HEK293 (cell line): ENCODE results near the gene ZBTB44.

Experiments used
- CTCF ChIA-PET: fragments of 350-600 bp; formaldehyde crosslinking; extraction: SDS; loops from one replicate; lab custom pipeline; 2021; ENCODE audit warnings: antibody characterized with exemption; lab: Yijun Ruan, JAX
- POLR2A ChIA-PET: fragments of 300-600 bp; formaldehyde crosslinking; extraction: SDS; loops from one replicate; lab custom pipeline; 2020; ENCODE audit warnings: antibody characterized with exemption, inconsistent platforms; lab: Yijun Ruan, JAX
- H3K27ac ChIP-seq: fragments of 200-500 bp; sonication (Bioruptor generic); 2 replicates; pipeline ENCODE4 v1.5.1; 2014; ENCODE audit warnings: low read depth, low read length, control low read depth, inconsistent platforms; ENCODE audit errors: extremely low read depth
- H3K36me3 ChIP-seq, 2 experiments: fragments of 200-500 bp in 1 of 2; sonication (Bioruptor generic) in 1 of 2; 1 replicate in 1 of 2; 2 replicates in 1 of 2; pipeline ENCODE4 v1.5.1; 2014 to 2017; ENCODE audit warnings: inconsistent platforms in 2 of 2, low read length in 2 of 2; ENCODE audit not compliant: control insufficient read depth in 2 of 2, insufficient read depth in 1 of 2
- H3K4me1 ChIP-seq: fragments of 200-500 bp; sonication (Bioruptor generic); 2 replicates; pipeline ENCODE4 v1.5.1; 2014; ENCODE audit warnings: mild to moderate bottlenecking, low read length, inconsistent platforms; ENCODE audit not compliant: control insufficient read depth, insufficient read depth
- H3K4me3 ChIP-seq: 2 replicates; pipeline ENCODE4 v1.5.1; 2011; ENCODE audit warnings: low read depth, mild to moderate bottlenecking, control low read depth, low read length, moderate library complexity
- H3K9me3 ChIP-seq: fragments of 200-500 bp; sonication (Bioruptor generic); 2 replicates; pipeline ENCODE4 v1.5.1; 2014; ENCODE audit warnings: low read depth, low read length, inconsistent platforms; ENCODE audit not compliant: control insufficient read depth, insufficient read depth
- HIC1 ChIP-seq: fragments of 450-650 bp; formaldehyde crosslinking; IDR thresholded peaks from 2 replicates; pipeline ENCODE4 v1.5.1; 2016; ENCODE audit warnings: missing biosample characterization, missing genetic modification characterization
- IKZF3 ChIP-seq: fragments of 450-650 bp; IDR thresholded peaks from 2 replicates; pipeline ENCODE4 v1.5.0; 2018; ENCODE audit warnings: missing biosample characterization, mild to moderate bottlenecking, missing genetic modification characterization, moderate library complexity
- KLF10 ChIP-seq: fragments of 450-650 bp; IDR thresholded peaks from 2 replicates; pipeline ENCODE4 v1.5.1; 2018; ENCODE audit warnings: missing biosample characterization, mild to moderate bottlenecking, missing genetic modification characterization
- KLF17 ChIP-seq: fragments of 450-650 bp; formaldehyde crosslinking; IDR thresholded peaks from 2 replicates; pipeline ENCODE4 v1.5.1; 2016; ENCODE audit warnings: missing biosample characterization, missing genetic modification characterization
- KLF7 ChIP-seq: fragments of 450-650 bp; formaldehyde crosslinking; IDR thresholded peaks from 2 replicates; pipeline ENCODE4 v1.5.1; 2016; ENCODE audit warnings: missing biosample characterization, missing genetic modification characterization, borderline replicate concordance
- SP3 ChIP-seq: fragments of 450-650 bp; formaldehyde crosslinking; IDR thresholded peaks from 2 replicates; pipeline ENCODE4 v1.5.1; 2016; ENCODE audit warnings: missing biosample characterization, missing genetic modification characterization
- ZBTB6 ChIP-seq: fragments of 450-650 bp; formaldehyde crosslinking; IDR thresholded peaks from 2 replicates; pipeline ENCODE4 v1.5.1; 2017; ENCODE audit warnings: missing biosample characterization, missing genetic modification characterization
- ZEB2 ChIP-seq: fragments of 450-650 bp; formaldehyde crosslinking; IDR thresholded peaks from 2 replicates; pipeline ENCODE4 v1.5.1; 2016; ENCODE audit warnings: missing biosample characterization, missing genetic modification characterization
- ZFHX2 ChIP-seq: fragments of 450-650 bp; formaldehyde crosslinking; conservative IDR thresholded peaks from 2 replicates; pipeline ENCODE4 v1.5.1; 2016; ENCODE audit warnings: missing biosample characterization, missing genetic modification characterization
- ZFP37 ChIP-seq: fragments of 450-650 bp; formaldehyde crosslinking; IDR thresholded peaks from 2 replicates; pipeline ENCODE4 v1.5.1; 2016; ENCODE audit warnings: missing biosample characterization, missing genetic modification characterization
- ZFP69B ChIP-seq: fragments of 450-650 bp; formaldehyde crosslinking; IDR thresholded peaks from 2 replicates; pipeline ENCODE4 v1.5.1; 2016; ENCODE audit warnings: missing biosample characterization, missing genetic modification characterization
- ZNF133 ChIP-seq: fragments of 450-650 bp; formaldehyde crosslinking; IDR thresholded peaks from 2 replicates; pipeline ENCODE4 v1.5.1; 2016; ENCODE audit warnings: missing biosample characterization, missing genetic modification characterization
- ZNF138 ChIP-seq: fragments of 450-650 bp; formaldehyde crosslinking; IDR thresholded peaks from 2 replicates; pipeline ENCODE4 v1.5.1; 2016; ENCODE audit warnings: missing biosample characterization, missing genetic modification characterization, borderline replicate concordance
- ZNF302 ChIP-seq: fragments of 450-650 bp; formaldehyde crosslinking; IDR thresholded peaks from 2 replicates; pipeline ENCODE4 v1.5.1; 2016; ENCODE audit warnings: missing biosample characterization, missing genetic modification characterization, low read depth
- ZNF354C ChIP-seq: fragments of 450-650 bp; formaldehyde crosslinking; IDR thresholded peaks from 2 replicates; pipeline ENCODE4 v1.5.1; 2016; ENCODE audit warnings: missing biosample characterization, missing genetic modification characterization, low read depth, borderline replicate concordance
- ZNF362 ChIP-seq: fragments of 450-650 bp; formaldehyde crosslinking; IDR thresholded peaks from 2 replicates; pipeline ENCODE4 v1.5.1; 2016; ENCODE audit warnings: missing biosample characterization, missing genetic modification characterization
- ZNF366 ChIP-seq: fragments of 450-650 bp; formaldehyde crosslinking; conservative IDR thresholded peaks from 2 replicates; pipeline ENCODE4 v1.5.1; 2016; ENCODE audit warnings: missing biosample characterization, missing genetic modification characterization
- ZNF398 ChIP-seq: fragments of 450-650 bp; formaldehyde crosslinking; IDR thresholded peaks from 2 replicates; pipeline ENCODE4 v1.5.1; 2017; ENCODE audit warnings: missing biosample characterization, missing genetic modification characterization
- ZNF423 ChIP-seq: fragments of 450-650 bp; formaldehyde crosslinking; IDR thresholded peaks from 2 replicates; pipeline ENCODE4 v1.5.1; 2016; ENCODE audit warnings: missing biosample characterization, missing genetic modification characterization
- ZNF433 ChIP-seq: fragments of 450-650 bp; formaldehyde crosslinking; IDR thresholded peaks from 2 replicates; pipeline ENCODE4 v1.5.1; 2016; ENCODE audit warnings: missing biosample characterization, missing genetic modification characterization, low read depth
- ZNF600 ChIP-seq: fragments of 450-650 bp; formaldehyde crosslinking; IDR thresholded peaks from 2 replicates; pipeline ENCODE4 v1.5.1; 2016; ENCODE audit warnings: missing biosample characterization, missing genetic modification characterization
- ZSCAN23 ChIP-seq: fragments of 450-650 bp; formaldehyde crosslinking; IDR thresholded peaks from 2 replicates; pipeline ENCODE4 v1.5.1; 2016; ENCODE audit warnings: missing biosample characterization, missing genetic modification characterization

Gene ZBTB44

GRCh38 chr11:130244848-130245247, 69.9 kb downstream of the ZBTB44 start:
- POLR2A ChIA-PET: no interaction called here
- H3K36me3 ChIP-seq: no peaks in the 10 kb centered on the region; a peak in 1 of 3 replicates
- H3K27ac ChIP-seq: no peak overlapping the region
- no peak overlapping the region for H3K4me3 ChIP-seq
- H3K9me3 ChIP-seq: no peaks in the 10 kb centered on the region
- no peak for TF ChIP-seq ZFHX2
- TF ChIP-seq ZSCAN23 (tag by site-specific recombination): no peak
- TF ChIP-seq ZFP37 (tag by site-specific recombination): no peak
- no peak for TF ChIP-seq ZNF362 (tag by site-specific recombination)
- TF ChIP-seq HIC1 (tag by site-specific recombination): no peak
- TF ChIP-seq SP3 (tag by site-specific recombination): no peak
- no peak for TF ChIP-seq ZNF302 (tag by site-specific recombination)
- TF ChIP-seq ZNF354C (tag by site-specific recombination): no peak
- TF ChIP-seq ZNF138 (tag by site-specific recombination): no peak
- no peak for TF ChIP-seq KLF10
- TF ChIP-seq ZNF423: no peak
- no peak for TF ChIP-seq ZNF398 (tag by site-specific recombination)
- no peak for TF ChIP-seq ZNF366 (tag by site-specific recombination)
- no peak for TF ChIP-seq ZEB2
- no peak for TF ChIP-seq ZNF133 (tag by site-specific recombination)
- peaks cover 5% of the 10 kb centered on the region; the same call in 1 of the 2 replicates for H3K4me1 ChIP-seq
- CTCF ChIA-PET: no interaction called here

GRCh38 chr11:130243816-130244215, 70.9 kb downstream of the ZBTB44 start:
- H3K36me3 ChIP-seq: peaks cover 0 to 7% of the 10 kb centered on the region in 2 experiments; a peak in 2 of 3 replicates
- TF ChIP-seq ZNF600 (no peak), ZNF433 (tag by site-specific recombination) (no peak), KLF7 (tag by site-specific recombination) (no peak), ZFP69B (tag by site-specific recombination) (no peak), IKZF3 (tag by site-specific recombination) (no peak), KLF17 (tag by site-specific recombination) (no peak), ZBTB6 (tag by site-specific recombination) (no peak)
- no peaks in the 10 kb centered on the region for H3K9me3 ChIP-seq
- H3K4me1 ChIP-seq: peaks cover 5% of the 10 kb centered on the region; the same call in 1 of the 2 replicates
- no peak overlapping the region for H3K4me3 ChIP-seq
- ChIA-PET CTCF (no interaction called here), POLR2A (no interaction called here)
- no peak overlapping the region for H3K27ac ChIP-seq
